KBM-7 (cell line): ENCODE results near the gene PSPN.
A peak's percentile ranks its signal among the peaks of the same experiment; 100 is the strongest.

Source experiments
- DNase-seq: peaks from one replicate; pipeline ENCODE4 v3.0.0-alpha.2; 2015
- in situ Hi-C: fragments of 300-500 bp; cut with MboI; formaldehyde crosslinking; loops from 2 replicates; pipeline ENCODE4 v1.14.3; 2020; ENCODE audit warnings: low sequenced_read_pairs, low pct_unique_long_range_greater_than_20kb, mixed read lengths

The PSPN gene, protein sequence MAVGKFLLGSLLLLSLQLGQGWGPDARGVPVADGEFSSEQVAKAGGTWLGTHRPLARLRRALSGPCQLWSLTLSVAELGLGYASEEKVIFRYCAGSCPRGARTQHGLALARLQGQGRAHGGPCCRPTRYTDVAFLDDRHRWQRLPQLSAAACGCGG

GRCh38 chr19:6375411-6376010, at the start of gene PSPN:
Gene PSPN, minus strand, starts transcription at chr19:6375933. Its CDS starts 84 bp downstream, at chr19:6375849.
- no peak for DNase-seq
- in situ Hi-C loops: no loop called here

DNA sequence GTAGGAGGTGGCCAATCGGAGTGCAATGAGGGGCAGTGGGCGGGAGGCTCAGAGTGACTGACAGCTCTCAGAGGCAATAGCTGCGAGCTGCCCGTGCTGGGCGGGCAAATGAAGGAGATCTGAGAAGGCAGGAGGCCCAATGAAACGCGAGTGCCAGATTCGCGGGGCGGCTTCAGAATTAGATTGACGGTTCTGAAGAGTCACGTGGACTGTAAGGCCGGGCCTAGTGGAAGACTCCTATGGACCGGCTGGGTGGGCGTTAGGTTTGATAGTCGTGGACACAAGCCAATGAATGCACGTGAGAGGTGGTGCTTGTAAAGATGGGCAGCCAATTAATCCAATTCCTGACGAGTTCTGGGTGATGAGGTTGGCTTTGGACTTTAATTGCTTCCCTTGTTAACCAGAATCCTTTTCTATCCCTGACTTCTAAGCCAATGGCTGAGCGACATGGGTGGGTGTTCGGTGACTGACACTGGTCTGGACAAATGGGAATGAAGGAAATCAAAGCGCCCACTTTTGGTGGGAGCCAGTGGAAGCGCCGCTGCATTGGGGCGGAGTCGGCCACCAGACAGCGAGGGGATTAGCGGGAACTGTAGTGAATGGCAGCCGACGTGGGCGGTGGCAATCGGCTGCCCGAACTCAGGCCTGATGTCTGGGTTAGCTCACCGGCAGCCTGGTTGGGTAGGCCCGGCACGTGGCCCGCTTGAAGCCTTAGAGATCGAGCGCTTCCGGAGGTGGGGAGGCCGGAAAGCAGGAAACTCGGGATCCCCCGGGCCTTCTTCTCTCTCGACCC, 49.4 kb upstream of the PSPN start:
- peak; percentile 100 for DNase-seq

GRCh38 chr19:6424195-6424938, 48.6 kb upstream of the PSPN start, which contains the start of gene KHSRP:
Gene KHSRP, minus strand, starts transcription at chr19:6424811. Its CDS starts 110 bp downstream, at chr19:6424701.
- in situ Hi-C loops: no loop called here
- no peak for DNase-seq

More for the DNA sequence above, 49.4 kb upstream of the PSPN start:
- in situ Hi-C loops: no loop called here

DNA sequence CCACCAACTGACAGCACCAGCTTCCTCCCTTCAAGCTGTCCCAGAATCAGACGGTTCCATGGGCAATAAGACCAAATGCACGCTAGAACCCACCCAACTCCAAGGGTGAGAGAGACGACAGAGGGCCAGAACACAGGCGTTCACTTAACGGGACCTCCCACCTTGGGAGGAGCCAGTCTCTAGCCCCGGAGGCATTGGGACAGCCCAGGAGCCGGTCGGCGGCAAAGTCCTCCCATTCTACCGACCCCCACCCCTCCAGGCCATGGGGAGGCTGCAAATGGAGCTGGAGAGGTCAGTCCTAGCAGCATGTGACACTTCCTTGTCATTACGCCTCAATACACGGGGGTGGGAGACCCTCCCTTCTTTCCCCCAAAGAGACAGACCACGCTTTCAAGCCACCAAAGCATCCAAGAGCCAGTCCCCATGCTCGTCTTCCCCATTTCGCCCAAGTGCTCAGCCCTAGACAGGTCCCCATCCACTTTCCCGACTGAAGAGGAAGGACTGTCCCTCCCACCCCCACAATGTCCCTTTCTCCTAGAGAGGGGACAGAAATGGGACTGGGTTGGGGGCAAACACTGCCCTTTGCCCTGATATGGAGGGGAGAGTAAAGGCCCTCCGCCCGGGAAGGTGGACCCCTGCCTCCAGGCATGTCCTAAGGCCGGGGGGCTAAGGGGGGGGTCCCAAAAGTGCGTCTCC, 47.9 kb upstream of the PSPN start:
- DNase-seq: peak; percentile 49
- in situ Hi-C loops: no loop called here

- no peak for DNase-seq
These were observed 45.6 kb upstream of the PSPN start for GRCh38 chr19:6421075-6422014.

DNA sequence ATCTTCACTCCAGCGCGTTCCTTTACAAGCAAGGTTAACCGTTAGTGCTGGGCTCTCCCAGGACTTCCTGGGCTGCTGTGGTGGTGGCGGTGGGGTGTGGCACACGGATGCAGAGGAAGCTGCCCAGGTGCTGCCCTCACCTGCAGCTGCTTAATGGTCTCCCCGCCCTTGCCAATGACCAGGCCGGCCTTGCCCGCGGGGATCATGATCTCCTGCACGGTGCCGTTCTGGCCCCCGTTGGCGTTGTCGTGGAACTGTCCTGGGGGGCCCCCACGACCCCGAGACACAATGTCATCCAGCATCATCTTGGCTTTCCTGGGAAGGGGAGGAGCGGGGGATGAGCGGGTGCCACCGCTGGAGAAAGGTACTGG, 42.8 kb upstream of the PSPN start:
- DNase-seq: no peak
- in situ Hi-C loops: no loop called here

More at GRCh38 chr19:6421075-6422014, 45.6 kb upstream of the PSPN start:
- in situ Hi-C loops: no loop called here

DNA sequence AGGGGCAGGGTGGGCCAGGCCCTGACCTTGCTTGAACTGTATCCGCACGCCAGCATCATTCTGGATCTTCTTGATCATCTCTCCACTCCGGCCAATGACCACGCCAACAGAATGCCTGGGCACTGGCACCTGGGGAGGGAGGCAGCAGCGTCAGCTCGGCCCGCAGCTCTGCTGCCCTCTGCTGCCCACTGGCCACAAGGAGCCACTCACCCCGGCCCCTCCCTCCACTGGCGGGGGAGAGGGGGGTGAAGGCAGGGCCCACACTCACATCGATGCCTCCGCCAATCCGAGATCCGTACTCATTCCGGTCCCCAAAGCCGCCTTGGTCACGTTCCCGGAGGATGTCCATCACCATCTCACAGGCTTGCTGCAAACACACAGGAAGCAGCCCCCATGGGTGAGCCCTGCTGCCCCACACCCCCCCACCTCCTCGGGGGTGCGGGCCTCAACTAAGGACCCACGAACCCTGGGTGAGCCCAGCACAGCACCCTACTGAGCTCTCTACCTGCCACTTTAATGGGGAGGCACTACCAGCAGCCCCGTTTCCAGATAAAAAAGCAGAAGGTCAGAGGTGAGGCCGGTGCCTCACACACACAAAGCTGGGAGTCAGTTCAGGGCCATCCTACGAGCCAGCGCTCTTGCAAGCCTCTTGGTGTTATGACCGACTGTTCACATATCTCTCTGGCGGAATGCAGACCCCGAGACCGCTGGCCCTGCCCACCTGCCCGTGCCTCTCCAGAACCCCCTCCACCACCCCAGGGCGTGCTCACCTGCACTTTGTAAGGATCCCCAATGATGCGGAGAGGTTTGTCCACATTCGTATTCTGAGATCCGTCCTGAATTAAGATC, 42.2 kb upstream of the PSPN start:
- in situ Hi-C loops: no loop called here
- DNase-seq: no peak

GRCh38 chr19:6416658-6417405, 41.1 kb upstream of the PSPN start:
- in situ Hi-C loops: no loop called here

GRCh38 chr19:6415591-6416190, 40.0 kb upstream of the PSPN start:
- DNase-seq: no peak
- in situ Hi-C loops: no loop called here

More at GRCh38 chr19:6416658-6417405, 41.1 kb upstream of the PSPN start:
- no peak for DNase-seq

DNA sequence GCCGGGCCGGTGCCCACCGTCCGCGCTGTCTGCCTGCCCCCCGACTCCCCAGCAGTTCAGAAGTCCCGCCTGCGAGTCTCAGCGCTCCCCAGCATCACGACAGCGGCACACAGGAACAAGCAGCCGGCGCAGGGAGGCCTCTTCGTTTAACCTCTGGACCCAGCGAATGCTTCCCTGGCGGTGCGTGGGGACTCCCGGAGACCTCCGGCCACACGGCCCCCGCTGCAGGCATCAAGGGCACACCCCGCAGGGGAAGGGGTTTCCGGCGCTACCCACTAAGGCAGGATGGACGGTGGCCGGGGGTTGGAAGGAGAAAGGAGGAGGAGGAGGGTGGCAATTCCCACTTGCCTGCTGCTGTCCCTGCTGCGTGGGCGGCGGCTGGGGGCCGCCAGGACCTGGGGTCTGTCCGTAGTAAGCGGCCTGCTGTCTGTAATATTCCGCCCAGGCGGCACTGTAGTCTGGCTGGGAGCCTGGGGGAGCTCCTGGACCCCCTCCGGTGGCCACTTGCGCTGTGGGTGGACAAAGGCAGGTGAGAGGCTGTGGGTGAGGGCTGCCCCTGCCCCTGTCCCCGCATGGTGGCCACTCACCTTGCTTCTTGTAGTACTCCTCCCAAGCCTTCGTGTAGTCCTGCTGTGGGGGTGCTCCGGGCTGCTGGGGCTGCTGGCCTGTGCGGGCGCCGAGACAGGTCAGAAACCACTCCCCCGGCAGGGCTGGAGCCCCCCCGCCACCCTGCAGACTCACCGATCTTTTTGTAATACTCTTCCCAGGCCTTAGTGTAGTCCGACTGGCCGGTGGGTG, 39.3 kb upstream of the PSPN start:
- DNase-seq: no peak
- in situ Hi-C loops: no loop called here

GRCh38 chr19:6413721-6414643, 38.2 kb upstream of the PSPN start:
- DNase-seq: no peak
- in situ Hi-C loops: no loop called here

DNA sequence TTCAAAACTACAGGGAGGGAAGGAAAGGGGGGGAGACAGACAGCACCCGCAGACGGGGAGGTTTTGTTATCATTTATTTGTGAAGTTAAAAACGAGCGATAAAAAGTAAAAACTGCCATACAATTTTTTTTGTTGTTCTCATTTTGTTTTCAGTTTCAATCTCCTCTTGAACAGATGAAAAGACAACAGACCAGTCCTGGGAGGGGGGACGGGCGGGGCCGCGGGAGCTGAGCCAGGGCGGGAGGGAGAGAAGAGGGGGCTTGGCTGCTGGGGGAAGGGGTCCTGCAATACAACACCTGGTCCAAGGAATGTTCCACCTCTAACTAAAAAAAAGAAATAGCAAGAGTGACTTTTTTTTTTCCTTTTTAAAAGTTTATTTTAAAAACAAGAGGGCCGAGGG, 37.6 kb upstream of the PSPN start:
- in situ Hi-C loops: no loop called here
- DNase-seq: no peak

- in situ Hi-C loops: no loop called here
- DNase-seq: peak; percentile 58
These were observed 36.8 kb upstream of the PSPN start for GRCh38 chr19:6412447-6413091.

DNA sequence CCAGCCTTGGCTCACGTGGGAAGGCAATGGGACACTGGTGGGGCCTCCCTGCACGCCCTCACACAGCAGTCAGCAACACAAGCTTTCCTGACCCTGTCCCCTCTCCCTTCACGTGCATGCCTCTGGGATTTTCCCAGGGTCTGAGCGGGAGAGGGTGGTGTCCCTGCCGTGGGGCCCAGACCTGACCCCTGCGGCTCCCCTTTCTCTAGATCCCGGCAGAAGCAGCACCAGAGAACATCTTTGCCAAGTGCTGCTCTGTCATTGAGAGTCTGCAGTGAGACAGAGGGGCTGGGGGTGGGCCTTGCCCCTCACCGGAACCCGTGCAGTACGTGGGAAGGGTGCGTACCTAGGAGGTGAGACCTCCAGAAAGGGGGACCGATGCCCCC, 36.3 kb upstream of the PSPN start:
- DNase-seq: no peak
- in situ Hi-C loops: no loop called here
